ENCODE measurements around the gene RSL1D1.

DNA sequence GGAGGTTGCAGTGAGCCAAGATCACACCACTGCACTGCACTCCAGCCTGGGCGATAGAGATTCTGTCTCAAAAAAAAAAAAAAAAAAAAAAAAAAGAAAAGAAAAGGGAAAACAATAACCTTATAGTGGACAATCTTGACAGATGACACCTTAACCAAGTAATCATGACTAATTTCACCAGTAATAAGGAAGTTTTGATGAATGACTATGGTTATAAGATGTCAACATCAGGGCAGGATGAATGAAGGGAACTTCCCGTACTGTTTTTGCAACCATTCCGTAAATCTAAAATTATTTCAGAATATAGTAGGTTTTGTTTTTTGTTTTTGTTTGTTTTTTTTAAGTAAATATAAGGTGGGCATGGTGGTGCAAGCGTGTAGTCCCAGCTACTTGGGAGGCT, 41.4 kb upstream of the RSL1D1 start:
- TF ChIP-seq POLR2A (IDR thresholded peaks at IDR 0.05; ENCODE audit: low read depth, low read length) (no peak), TAF1 (IDR thresholded peaks at IDR 0.05; ENCODE audit: low read depth, low read length) (no peak), POLR2AphosphoS5 (IDR thresholded peaks at IDR 0.05; ENCODE audit: low read depth, low read length) (no peak), SPI1 (IDR thresholded peaks at IDR 0.05; ENCODE audit: low read depth, low read length) (no peak), POU2F2 (IDR thresholded peaks at IDR 0.05; ENCODE audit: low read depth, low read length) (no peak), PAX5 (IDR thresholded peaks at IDR 0.05; ENCODE audit: insufficient read depth, low read length, severe bottlenecking) (no peak)
